IMR-90 (cell line): ENCODE measurements around the gene LCA5. TPM values are rescaled to one million over a fixed set of nuclear protein-coding genes. Genes with fewer than 3 reads are reported as not detected.

Source experiments
- ATAC-seq: fragments of 200-7000 bp; cut with Tn5 transposase; 2 replicates; pipeline ENCODE4 v1.9.1; 2020; ENCODE audit warnings: low read depth, mild to moderate bottlenecking, moderate library complexity
- BruUV-seq: library from RNA; stranded (reverse); fragments of 400-500 nt; replicated peaks from 2 replicates; lab custom pipeline; 2021; lab: Mats Ljungman, UMichigan
- CTCF ChIA-PET: fragments of 300-600 bp; formaldehyde crosslinking; extraction: SDS; loops from one replicate; lab custom pipeline; 2021; ENCODE audit warnings: antibody characterized with exemption; lab: Yijun Ruan, JAX
- POLR2A ChIA-PET: fragments of 300-600 bp; sonication (Branson Sonifier 250); formaldehyde crosslinking; loops from one replicate; lab custom pipeline; 2022; ENCODE audit warnings: antibody characterized with exemption; ENCODE audit not compliant: unreplicated experiment; lab: Charles Lee
- DNase-seq: peaks from one replicate; pipeline ENCODE4 v3.0.0; 2013
- H2AFZ ChIP-seq: replicated peaks from 2 replicates; pipeline ENCODE3; 2013; ENCODE audit warnings: low read length, mild to moderate bottlenecking; ENCODE audit not compliant: poor library complexity
- H2AK5ac ChIP-seq: 2 replicates; pipeline ENCODE4 v1.6.1; 2013; ENCODE audit warnings: low read depth, low read length, inconsistent platforms
- H2AK9ac ChIP-seq: replicated peaks from 2 replicates; pipeline ENCODE3; 2013; ENCODE audit warnings: mild to moderate bottlenecking, low read depth, low read length, moderate library complexity; ENCODE audit not compliant: poor library complexity
- H2BK120ac ChIP-seq: 2 replicates; pipeline ENCODE4 v1.6.1; 2013; ENCODE audit warnings: low read depth, low read length, inconsistent platforms
- H2BK15ac ChIP-seq: 3 replicates; pipeline ENCODE4 v1.6.1; 2013; ENCODE audit warnings: low read depth, low read length, inconsistent platforms
- H2BK20ac ChIP-seq: 2 replicates; pipeline ENCODE4 v1.6.1; 2013; ENCODE audit warnings: low read depth, mild to moderate bottlenecking, inconsistent platforms, low read length, moderate library complexity
- H2BK5ac ChIP-seq: 2 replicates; pipeline ENCODE4 v1.6.1; 2013; ENCODE audit warnings: mild to moderate bottlenecking, low read depth, low read length, inconsistent platforms; ENCODE audit not compliant: poor library complexity, severe bottlenecking
- H3K14ac ChIP-seq: replicated peaks from 2 replicates; pipeline ENCODE4 v1.6.1; 2013; ENCODE audit warnings: low read depth, low read length, inconsistent platforms
- H3K18ac ChIP-seq: 2 replicates; pipeline ENCODE4 v1.6.1; 2013; ENCODE audit warnings: low read depth, low read length, control low read depth
- H3K23ac ChIP-seq: 2 replicates; pipeline ENCODE4 v1.6.1; 2013; ENCODE audit warnings: low read depth, low read length, inconsistent platforms
- H3K27ac ChIP-seq: 2 replicates; pipeline ENCODE4 v1.5.1; 2013; ENCODE audit warnings: mild to moderate bottlenecking, control low read depth, low read length; ENCODE audit not compliant: insufficient read depth
- H3K27me3 ChIP-seq: 2 replicates; pipeline ENCODE4 v1.6.1; 2013; ENCODE audit warnings: low read length; ENCODE audit not compliant: control insufficient read depth, insufficient read depth
- H3K36me3 ChIP-seq: 2 replicates; pipeline ENCODE4 v1.6.1; 2013; ENCODE audit warnings: low read length, mixed read lengths; ENCODE audit not compliant: control insufficient read depth, insufficient read depth
- H3K4ac ChIP-seq: 2 replicates; pipeline ENCODE4 v1.6.1; 2013; ENCODE audit warnings: low read depth, low read length, inconsistent platforms
- H3K4me1 ChIP-seq: 2 replicates; pipeline ENCODE4 v1.6.1; 2013; ENCODE audit warnings: low read length, mixed read lengths; ENCODE audit not compliant: control insufficient read depth, insufficient read depth
- H3K4me2 ChIP-seq: 2 replicates; pipeline ENCODE4 v1.6.1; 2013; ENCODE audit warnings: low read depth, mild to moderate bottlenecking, control low read depth, low read length, moderate library complexity
- H3K4me3 ChIP-seq: 2 replicates; pipeline ENCODE4 v1.5.1; 2013; ENCODE audit warnings: low read depth, mild to moderate bottlenecking, control low read depth, low read length, moderate library complexity; ENCODE audit not compliant: insufficient read depth
- H3K56ac ChIP-seq: 2 replicates; pipeline ENCODE4 v1.6.1; 2013; ENCODE audit warnings: low read length, inconsistent platforms; ENCODE audit not compliant: insufficient read depth; ENCODE audit errors: extremely low read depth
- H3K79me1 ChIP-seq, 2 experiments: 2 replicates each; pipeline ENCODE4 v1.6.1; 2013; ENCODE audit warnings: low read length in 2 of 2, inconsistent platforms in 1 of 2, low read depth in 1 of 2
- H3K9ac ChIP-seq: 2 replicates; pipeline ENCODE4 v1.6.1; 2013; ENCODE audit warnings: low read depth, low read length, control low read depth
- H3K9me1 ChIP-seq: 2 replicates; pipeline ENCODE4 v1.6.1; 2013; ENCODE audit warnings: low read length, inconsistent platforms; ENCODE audit not compliant: insufficient read depth
- H3K9me3 ChIP-seq: 2 replicates; pipeline ENCODE4 v1.6.1; 2013; ENCODE audit warnings: low read length; ENCODE audit not compliant: control insufficient read depth, insufficient read depth
- H4K20me1 ChIP-seq: 2 replicates; pipeline ENCODE4 v1.6.1; 2013; ENCODE audit warnings: low read length, inconsistent platforms; ENCODE audit not compliant: insufficient read depth
- H4K5ac ChIP-seq: 2 replicates; pipeline ENCODE4 v1.6.1; 2013; ENCODE audit warnings: mild to moderate bottlenecking, low read depth, low read length, control low read depth
- H4K8ac ChIP-seq, 2 experiments: 2 replicates each; pipeline ENCODE4 v1.6.1; 2013; ENCODE audit warnings: low read depth in 2 of 2, low read length in 2 of 2, control low read depth in 1 of 2, inconsistent platforms in 1 of 2
- H4K91ac ChIP-seq: 2 replicates; pipeline ENCODE4 v1.6.1; 2013; ENCODE audit warnings: low read depth, low read length, inconsistent platforms; ENCODE audit not compliant: insufficient read depth
- BHLHE40 ChIP-seq: fragments of 150-350 bp; IDR thresholded peaks from 2 replicates; pipeline ENCODE4 v1.6.1; 2016; ENCODE audit warnings: mild to moderate bottlenecking, low read depth, low read length
- CEBPB ChIP-seq: IDR thresholded peaks from 2 replicates; pipeline ENCODE4 v1.6.1; 2012; ENCODE audit warnings: low read depth, low read length, improper control_type of control experiment
- CTCF ChIP-seq: conservative IDR thresholded peaks from 2 replicates; pipeline ENCODE4 v1.5.1; 2012; ENCODE audit warnings: mild to moderate bottlenecking, low read depth, low read length, improper control_type of control experiment
- ELK1 ChIP-seq: fragments of 150-350 bp; IDR thresholded peaks from 2 replicates; pipeline ENCODE4 v1.6.1; 2016; ENCODE audit warnings: low read depth, mild to moderate bottlenecking, low read length, moderate library complexity, borderline replicate concordance
- FOS ChIP-seq: fragments of 150-350 bp; IDR thresholded peaks from 2 replicates; pipeline ENCODE4 v1.6.1; 2016; ENCODE audit warnings: low read depth, low read length
- MAFK ChIP-seq: IDR thresholded peaks from 2 replicates; pipeline ENCODE4 v1.6.1; 2012; ENCODE audit warnings: low read depth, low read length, improper control_type of control experiment
- MAZ ChIP-seq: IDR thresholded peaks from 2 replicates; pipeline ENCODE4 v1.6.1; 2012; ENCODE audit warnings: low read depth, mild to moderate bottlenecking, low read length, improper control_type of control experiment, moderate library complexity, borderline replicate concordance
- MXI1 ChIP-seq: IDR thresholded peaks from 2 replicates; pipeline ENCODE4 v1.6.1; 2012; ENCODE audit warnings: low read depth, mild to moderate bottlenecking, low read length, moderate library complexity, borderline replicate concordance
- NFE2L2 ChIP-seq: fragments of 150-350 bp; IDR thresholded peaks from 2 replicates; pipeline ENCODE4 v1.6.1; 2016; ENCODE audit warnings: low read depth, mild to moderate bottlenecking, low read length
- RAD21 ChIP-seq: IDR thresholded peaks from 2 replicates; pipeline ENCODE4 v1.6.1; 2012; ENCODE audit warnings: low read length, improper control_type of control experiment
- RCOR1 ChIP-seq: IDR thresholded peaks from 2 replicates; pipeline ENCODE4 v1.6.1; 2012; ENCODE audit warnings: mild to moderate bottlenecking, low read length, improper control_type of control experiment; ENCODE audit not compliant: insufficient replicate concordance
- RFX5 ChIP-seq: IDR thresholded peaks from 2 replicates; pipeline ENCODE4 v1.8.0; 2012; ENCODE audit warnings: low read depth, mild to moderate bottlenecking, low read length, moderate library complexity
- SMC3 ChIP-seq: fragments of 150-350 bp; IDR thresholded peaks from 2 replicates; pipeline ENCODE4 v1.6.1; 2016; ENCODE audit warnings: low read depth, mild to moderate bottlenecking, antibody characterized with exemption, low read length, moderate library complexity
- USF2 ChIP-seq: fragments of 150-350 bp; IDR thresholded peaks from 2 replicates; pipeline ENCODE4 v1.6.1; 2017; ENCODE audit warnings: mild to moderate bottlenecking, antibody characterized with exemption, low read length, low read depth
- WGBS, 2 experiments: methylation state at CpG; one replicate each; pipeline versions ENCODE4 v1.1.5 to v1.1.7; 2013; ENCODE audit warnings: missing lambda C conversion rate in 2 of 2; ENCODE audit not compliant: insufficient read length in 1 of 2; ENCODE audit errors: extremely low coverage in 2 of 2; 5-methylcytosine and 5-hydroxymethylcytosine counted together
- dilution Hi-C: fragments of 300-500 bp; cut with HindIII; formaldehyde crosslinking; loops from one replicate; pipeline ENCODE4 v1.14.3; 2018; ENCODE audit warnings: low sequenced_read_pairs; ENCODE audit not compliant: unreplicated experiment
- in situ Hi-C: fragments of 300-500 bp; cut with MboI; formaldehyde crosslinking; loops from 3 replicates; pipeline ENCODE4 v1.14.3; 2019; ENCODE audit warnings: low sequenced_read_pairs, inconsistent platforms, mixed read lengths
- intact Hi-C: fragments of 100-400 bp; cut with micrococcal nuclease; formaldehyde crosslinking; loops from 2 replicates; pipeline ENCODE4 v1.10.0; 2022
- polyA plus RNA-seq, 3 experiments: library from polyadenylated mRNA; depleted of rRNA; stranded (reverse); fragments of >200 nt; gene quantifications; 2 replicates each; pipeline ENCODE4 v1.2.3, GENCODE V29; 2012; ENCODE audit warnings: low replicate concordance in 1 of 3
- total RNA-seq: library from RNA; depleted of rRNA; stranded (reverse); fragments of >200 nt; gene quantifications from 2 replicates; pipeline ENCODE4 v1.2.3, GENCODE V29; 2012

Gene LCA5
- total and polyA plus RNA-seq, 2 of the 4 experiments (the other 2 are of a cell fraction) = 1.2 to 2.0 TPM

GRCh38 chr6:79584332-79584731 lies 47.1 kb upstream of the LCA5 start:
- no peak overlapping the region for H3K18ac ChIP-seq
- TF ChIP-seq RAD21 (no peak), FOS (no peak), MAFK (no peak), ELK1 (no peak), CEBPB (no peak), SMC3 (no peak), RFX5 (no peak), NFE2L2 (no peak), CTCF (no peak), BHLHE40 (no peak), MXI1 (no peak), USF2 (no peak), RCOR1 (no peak), MAZ (no peak)
- no peak overlapping the region for H3K27ac ChIP-seq
- H3K9me3 ChIP-seq = no peaks in the 10 kb centered on the region
- BruUV-seq = no TSS peak
- H3K36me3 ChIP-seq = no peaks in the 10 kb centered on the region
- ChIA-PET CTCF (no interaction called here), POLR2A (no interaction called here)
- no peak overlapping the region for H3K56ac ChIP-seq
- H2BK15ac ChIP-seq = no peak overlapping the region
- H3K23ac ChIP-seq = no peak overlapping the region
- H3K4me3 ChIP-seq = no peak overlapping the region
- no peak overlapping the region for H2BK5ac ChIP-seq
- H4K20me1 ChIP-seq = no peaks in the 10 kb centered on the region
- H2AFZ ChIP-seq = no peak overlapping the region
- no peak overlapping the region for H3K4ac ChIP-seq
- H3K9me1 ChIP-seq = no peaks in the 10 kb centered on the region
- H2AK9ac ChIP-seq = no peak overlapping the region
- no peak overlapping the region for H2BK20ac ChIP-seq
- no peak for DNase-seq
- H3K4me2 ChIP-seq = no peak overlapping the region
- H4K8ac ChIP-seq = no peak overlapping the region
- 100% methylated on average over 1 of the region's 2 CpGs; no CpG with 5 or more reads in 1 of the 2 experiments for WGBS, 2 experiments
- in situ Hi-C loops (no loop called here), intact Hi-C loops (no loop called here), dilution Hi-C loops (no loop called here)
- H3K14ac ChIP-seq = no peak overlapping the region
- H3K4me1 ChIP-seq = no peaks in the 10 kb centered on the region
- no peak overlapping the region for H4K91ac ChIP-seq
- no peak overlapping the region for H4K5ac ChIP-seq
- H2AK5ac ChIP-seq = no peak overlapping the region
- H3K27me3 ChIP-seq = no peaks in the 10 kb centered on the region
- no peak overlapping the region for H2BK120ac ChIP-seq
- ATAC-seq = no peak
- no peak overlapping the region for H3K9ac ChIP-seq
- H3K79me1 ChIP-seq = no peaks in the 10 kb centered on the region
